IMR-90 (cell line): Measurements from ENCODE around the gene SNX27. TPM values are rescaled to one million over a fixed set of nuclear protein-coding genes. Genes with fewer than 3 reads are reported as not detected.

Source experiments
- ATAC-seq: fragments of 200-7000 bp; cut with Tn5 transposase; 2 replicates; pipeline ENCODE4 v1.9.1; 2020; ENCODE audit warnings: low read depth, mild to moderate bottlenecking, moderate library complexity
- BruUV-seq: library from RNA; stranded (reverse); fragments of 400-500 nt; replicated peaks from 2 replicates; lab custom pipeline; 2021; lab: Mats Ljungman, UMichigan
- CTCF ChIA-PET: fragments of 300-600 bp; formaldehyde crosslinking; extraction: SDS; loops from one replicate; lab custom pipeline; 2021; ENCODE audit warnings: antibody characterized with exemption; lab: Yijun Ruan, JAX
- POLR2A ChIA-PET: fragments of 300-600 bp; sonication (Branson Sonifier 250); formaldehyde crosslinking; loops from one replicate; lab custom pipeline; 2022; ENCODE audit warnings: antibody characterized with exemption; ENCODE audit not compliant: unreplicated experiment; lab: Charles Lee
- DNase-seq: peaks from one replicate; pipeline ENCODE4 v3.0.0; 2013
- H2AFZ ChIP-seq: replicated peaks from 2 replicates; pipeline ENCODE3; 2013; ENCODE audit warnings: low read length, mild to moderate bottlenecking; ENCODE audit not compliant: poor library complexity
- H2AK5ac ChIP-seq: 2 replicates; pipeline ENCODE4 v1.6.1; 2013; ENCODE audit warnings: low read depth, low read length, inconsistent platforms
- H2AK9ac ChIP-seq: replicated peaks from 2 replicates; pipeline ENCODE3; 2013; ENCODE audit warnings: mild to moderate bottlenecking, low read depth, low read length, moderate library complexity; ENCODE audit not compliant: poor library complexity
- H2BK120ac ChIP-seq: 2 replicates; pipeline ENCODE4 v1.6.1; 2013; ENCODE audit warnings: low read depth, low read length, inconsistent platforms
- H2BK15ac ChIP-seq: 3 replicates; pipeline ENCODE4 v1.6.1; 2013; ENCODE audit warnings: low read depth, low read length, inconsistent platforms
- H2BK20ac ChIP-seq: 2 replicates; pipeline ENCODE4 v1.6.1; 2013; ENCODE audit warnings: low read depth, mild to moderate bottlenecking, inconsistent platforms, low read length, moderate library complexity
- H2BK5ac ChIP-seq: 2 replicates; pipeline ENCODE4 v1.6.1; 2013; ENCODE audit warnings: mild to moderate bottlenecking, low read depth, low read length, inconsistent platforms; ENCODE audit not compliant: poor library complexity, severe bottlenecking
- H3K14ac ChIP-seq: replicated peaks from 2 replicates; pipeline ENCODE4 v1.6.1; 2013; ENCODE audit warnings: low read depth, low read length, inconsistent platforms
- H3K18ac ChIP-seq: 2 replicates; pipeline ENCODE4 v1.6.1; 2013; ENCODE audit warnings: low read depth, low read length, control low read depth
- H3K23ac ChIP-seq: 2 replicates; pipeline ENCODE4 v1.6.1; 2013; ENCODE audit warnings: low read depth, low read length, inconsistent platforms
- H3K27ac ChIP-seq: 2 replicates; pipeline ENCODE4 v1.5.1; 2013; ENCODE audit warnings: mild to moderate bottlenecking, control low read depth, low read length; ENCODE audit not compliant: insufficient read depth
- H3K27me3 ChIP-seq: 2 replicates; pipeline ENCODE4 v1.6.1; 2013; ENCODE audit warnings: low read length; ENCODE audit not compliant: control insufficient read depth, insufficient read depth
- H3K36me3 ChIP-seq: 2 replicates; pipeline ENCODE4 v1.6.1; 2013; ENCODE audit warnings: low read length, mixed read lengths; ENCODE audit not compliant: control insufficient read depth, insufficient read depth
- H3K4ac ChIP-seq: 2 replicates; pipeline ENCODE4 v1.6.1; 2013; ENCODE audit warnings: low read depth, low read length, inconsistent platforms
- H3K4me1 ChIP-seq: 2 replicates; pipeline ENCODE4 v1.6.1; 2013; ENCODE audit warnings: low read length, mixed read lengths; ENCODE audit not compliant: control insufficient read depth, insufficient read depth
- H3K4me2 ChIP-seq: 2 replicates; pipeline ENCODE4 v1.6.1; 2013; ENCODE audit warnings: low read depth, mild to moderate bottlenecking, control low read depth, low read length, moderate library complexity
- H3K4me3 ChIP-seq: 2 replicates; pipeline ENCODE4 v1.5.1; 2013; ENCODE audit warnings: low read depth, mild to moderate bottlenecking, control low read depth, low read length, moderate library complexity; ENCODE audit not compliant: insufficient read depth
- H3K56ac ChIP-seq: 2 replicates; pipeline ENCODE4 v1.6.1; 2013; ENCODE audit warnings: low read length, inconsistent platforms; ENCODE audit not compliant: insufficient read depth; ENCODE audit errors: extremely low read depth
- H3K79me1 ChIP-seq, 2 experiments: 2 replicates each; pipeline ENCODE4 v1.6.1; 2013; ENCODE audit warnings: low read length in 2 of 2, inconsistent platforms in 1 of 2, low read depth in 1 of 2
- H3K9ac ChIP-seq: 2 replicates; pipeline ENCODE4 v1.6.1; 2013; ENCODE audit warnings: low read depth, low read length, control low read depth
- H3K9me1 ChIP-seq: 2 replicates; pipeline ENCODE4 v1.6.1; 2013; ENCODE audit warnings: low read length, inconsistent platforms; ENCODE audit not compliant: insufficient read depth
- H3K9me3 ChIP-seq: 2 replicates; pipeline ENCODE4 v1.6.1; 2013; ENCODE audit warnings: low read length; ENCODE audit not compliant: control insufficient read depth, insufficient read depth
- H4K20me1 ChIP-seq: 2 replicates; pipeline ENCODE4 v1.6.1; 2013; ENCODE audit warnings: low read length, inconsistent platforms; ENCODE audit not compliant: insufficient read depth
- H4K5ac ChIP-seq: 2 replicates; pipeline ENCODE4 v1.6.1; 2013; ENCODE audit warnings: mild to moderate bottlenecking, low read depth, low read length, control low read depth
- H4K8ac ChIP-seq, 2 experiments: 2 replicates each; pipeline ENCODE4 v1.6.1; 2013; ENCODE audit warnings: low read depth in 2 of 2, low read length in 2 of 2, control low read depth in 1 of 2, inconsistent platforms in 1 of 2
- H4K91ac ChIP-seq: 2 replicates; pipeline ENCODE4 v1.6.1; 2013; ENCODE audit warnings: low read depth, low read length, inconsistent platforms; ENCODE audit not compliant: insufficient read depth
- CEBPB ChIP-seq: IDR thresholded peaks from 2 replicates; pipeline ENCODE4 v1.6.1; 2012; ENCODE audit warnings: low read depth, low read length, improper control_type of control experiment
- MXI1 ChIP-seq: IDR thresholded peaks from 2 replicates; pipeline ENCODE4 v1.6.1; 2012; ENCODE audit warnings: low read depth, mild to moderate bottlenecking, low read length, moderate library complexity, borderline replicate concordance
- NFE2L2 ChIP-seq: fragments of 150-350 bp; IDR thresholded peaks from 2 replicates; pipeline ENCODE4 v1.6.1; 2016; ENCODE audit warnings: low read depth, mild to moderate bottlenecking, low read length
- WGBS, 2 experiments: methylation state at CpG; one replicate each; pipeline versions ENCODE4 v1.1.5 to v1.1.7; 2013; ENCODE audit warnings: missing lambda C conversion rate in 2 of 2; ENCODE audit not compliant: insufficient read length in 1 of 2; ENCODE audit errors: extremely low coverage in 2 of 2; 5-methylcytosine and 5-hydroxymethylcytosine counted together
- dilution Hi-C: fragments of 300-500 bp; cut with HindIII; formaldehyde crosslinking; loops from one replicate; pipeline ENCODE4 v1.14.3; 2018; ENCODE audit warnings: low sequenced_read_pairs; ENCODE audit not compliant: unreplicated experiment
- in situ Hi-C: fragments of 300-500 bp; cut with MboI; formaldehyde crosslinking; loops from 3 replicates; pipeline ENCODE4 v1.14.3; 2019; ENCODE audit warnings: low sequenced_read_pairs, inconsistent platforms, mixed read lengths
- intact Hi-C: fragments of 100-400 bp; cut with micrococcal nuclease; formaldehyde crosslinking; loops from 2 replicates; pipeline ENCODE4 v1.10.0; 2022
- polyA plus RNA-seq, 3 experiments: library from polyadenylated mRNA; depleted of rRNA; stranded (reverse); fragments of >200 nt; gene quantifications; 2 replicates each; pipeline ENCODE4 v1.2.3, GENCODE V29; 2012; ENCODE audit warnings: low replicate concordance in 1 of 3
- total RNA-seq: library from RNA; depleted of rRNA; stranded (reverse); fragments of >200 nt; gene quantifications from 2 replicates; pipeline ENCODE4 v1.2.3, GENCODE V29; 2012

SNX27 gene
- total and polyA plus RNA-seq, 2 of the 4 experiments (the other 2 are of a cell fraction): 12.3 to 25.6 TPM

DNA sequence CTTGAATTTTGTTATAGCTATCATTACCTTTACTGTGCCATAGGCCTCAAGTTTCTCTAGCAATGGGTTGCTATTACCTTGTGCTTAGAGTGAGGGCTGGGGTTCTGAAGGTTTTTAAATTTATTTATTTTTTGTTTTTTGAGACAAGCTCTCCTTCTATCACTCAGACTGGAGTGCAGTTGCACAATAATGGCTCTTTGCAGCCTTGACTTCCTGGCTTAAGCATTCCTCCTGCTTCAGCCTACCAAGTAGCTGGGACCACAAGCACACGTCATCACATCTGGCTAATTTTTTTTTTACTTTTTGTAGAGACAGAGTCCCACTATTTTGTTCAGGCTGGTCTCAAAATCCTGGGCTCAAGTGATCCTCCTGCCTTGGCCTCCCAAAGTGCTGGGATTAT lies 41.5 kb downstream of the SNX27 start:
- TF ChIP-seq CEBPB: peak; percentile 90
- TF ChIP-seq NFE2L2: no peak
- TF ChIP-seq MXI1: no peak
- POLR2A ChIA-PET: no interaction called here
- DNase-seq: peak; percentile 62

More for the DNA sequence above, 41.5 kb downstream of the SNX27 start:
- in situ Hi-C loops: no loop called here
- H3K23ac ChIP-seq: no peak overlapping the region
- dilution Hi-C loops: no loop called here
- H3K79me1 ChIP-seq: peaks cover 23 to 38% of the 10 kb centered on the region in 2 experiments
- H3K27ac ChIP-seq: no peak overlapping the region
- no peaks in the 10 kb centered on the region for H3K9me1 ChIP-seq
- ATAC-seq: 0 out of 2 replicates have a peak, but pooled peaks have one; percentile 32
- intact Hi-C loops: no loop called here
- H4K20me1 ChIP-seq: no peaks in the 10 kb centered on the region; the same call in 1 of the 2 replicates
- H2AK9ac ChIP-seq: no peak overlapping the region
- H2BK20ac ChIP-seq: no peak overlapping the region
- no peak overlapping the region for H3K4me3 ChIP-seq
- 0 out of 2 replicates have a peak, but pooled peaks cover 1% of the 10 kb centered on the region for H3K9me3 ChIP-seq
- H4K91ac ChIP-seq: no peak overlapping the region
- no peak overlapping the region for H2BK120ac ChIP-seq
- H3K36me3 ChIP-seq: peaks cover 6% of the 10 kb centered on the region
- no peak overlapping the region for H3K18ac ChIP-seq
- H4K8ac ChIP-seq: no peak overlapping the region
- no CpG with 5 or more reads among the region's 1 CpG for WGBS, 2 experiments
- H3K27me3 ChIP-seq: no peaks in the 10 kb centered on the region
- H2BK15ac ChIP-seq: no peak overlapping the region
- H2AK5ac ChIP-seq: no peak overlapping the region
- no peak overlapping the region for H3K4ac ChIP-seq
- H3K56ac ChIP-seq: no peak overlapping the region
- no peak overlapping the region for H3K9ac ChIP-seq
- H2AFZ ChIP-seq: no peak overlapping the region
- no peak overlapping the region for H3K14ac ChIP-seq
- H4K5ac ChIP-seq: no peak overlapping the region
- H2BK5ac ChIP-seq: no peak overlapping the region
- CTCF ChIA-PET: interaction anchor here (0.7 to 1.3 kb wide), 3 partner anchors 10 to 14 kb away, joined by 3 read pairs; no protein-coding TSS in a partner anchor
- no peaks in the 10 kb centered on the region for H3K4me1 ChIP-seq
- no TSS peak for BruUV-seq
- H3K4me2 ChIP-seq: no peak overlapping the region
